Neural progenitor cell (in vitro differentiated cells): ENCODE data around the gene CEP78. TPM values are rescaled to one million over a fixed set of nuclear protein-coding genes. Genes with fewer than 3 reads are reported as not detected.

Experiments
- DNase-seq: peaks from one replicate; pipeline ENCODE4 v3.0.0-alpha.2; 2016; ENCODE audit warnings: low spot score
- H2AFZ ChIP-seq: fragments of 200-600 bp; sonication (generic); replicated peaks from 2 replicates; pipeline ENCODE4 v1.6.1; 2016; ENCODE audit warnings: antibody characterized with exemption
- H3F3A ChIP-seq: fragments of 200-600 bp; sonication (generic); 2 replicates; pipeline ENCODE4 v1.6.1; 2016; ENCODE audit warnings: antibody characterized with exemption, low read depth
- H3K27ac ChIP-seq: fragments of 200-600 bp; sonication (generic); 2 replicates; pipeline ENCODE4 v1.5.1; 2016; ENCODE audit warnings: mild to moderate bottlenecking
- H3K27me3 ChIP-seq: fragments of 200-600 bp; sonication (generic); 2 replicates; pipeline ENCODE4 v1.6.1; 2016; ENCODE audit warnings: mild to moderate bottlenecking, moderate library complexity
- H3K36me3 ChIP-seq: fragments of 200-600 bp; sonication (generic); 2 replicates; pipeline ENCODE4 v1.5.1; 2016
- H3K4me1 ChIP-seq: fragments of 200-600 bp; sonication (generic); 2 replicates; pipeline ENCODE4 v1.6.1; 2016; ENCODE audit warnings: mixed run types
- H3K4me2 ChIP-seq: fragments of 200-600 bp; sonication (generic); 2 replicates; pipeline ENCODE4 v1.6.1; 2016
- H3K4me3 ChIP-seq: fragments of 200-600 bp; sonication (generic); 2 replicates; pipeline ENCODE4 v1.5.1; 2016
- H3K79me2 ChIP-seq: fragments of 200-600 bp; sonication (generic); 2 replicates; pipeline ENCODE4 v1.6.1; 2016; ENCODE audit warnings: low read depth
- H3K9ac ChIP-seq: fragments of 200-600 bp; sonication (generic); 2 replicates; pipeline ENCODE4 v1.6.1; 2016
- H3K9me3 ChIP-seq: fragments of 200-600 bp; sonication (generic); 2 replicates; pipeline ENCODE4 v1.5.1; 2016; ENCODE audit warnings: low read depth
- H4K20me1 ChIP-seq: fragments of 200-600 bp; sonication (generic); 2 replicates; pipeline ENCODE4 v1.6.1; 2016; ENCODE audit warnings: low read depth
- H3K27ac Mint-ChIP-seq: 3 replicates; pipeline ENCODE4 v1.8.0; 2021; ENCODE audit warnings: mixed read lengths
- H3K27me3 Mint-ChIP-seq: 2 replicates; pipeline ENCODE4 v1.8.0; 2022; ENCODE audit warnings: low read depth, mild to moderate bottlenecking, inconsistent platforms, moderate library complexity, mixed read lengths; ENCODE audit not compliant: insufficient read depth
- H3K36me3 Mint-ChIP-seq: 3 replicates; pipeline ENCODE4 v1.8.0; 2021; ENCODE audit warnings: mixed read lengths
- H3K4me1 Mint-ChIP-seq: 3 replicates; pipeline ENCODE4 v1.8.0; 2021; ENCODE audit warnings: mixed read lengths
- H3K4me3 Mint-ChIP-seq: 3 replicates; pipeline ENCODE4 v1.8.0; 2021; ENCODE audit warnings: mild to moderate bottlenecking, moderate library complexity, mixed read lengths
- H3K9me3 Mint-ChIP-seq: 3 replicates; pipeline ENCODE4 v1.8.0; 2020; ENCODE audit warnings: mixed read lengths
- EZH2 ChIP-seq: fragments of 200-600 bp; sonication (generic); IDR thresholded peaks from 2 replicates; pipeline ENCODE4 v1.6.1; 2017; ENCODE audit warnings: antibody characterized with exemption, mild to moderate bottlenecking, moderate library complexity
- EZH2phosphoT487 ChIP-seq: fragments of 200-600 bp; sonication (generic); IDR thresholded peaks from 2 replicates; pipeline ENCODE4 v1.6.1; 2017; ENCODE audit warnings: antibody characterized with exemption
- total RNA-seq: library from RNA; depleted of rRNA; stranded (reverse); fragments of >200 nt; gene quantifications from 2 replicates; pipeline ENCODE4 v1.2.3, GENCODE V29; 2015; ENCODE audit warnings: low replicate concordance
- TF ChIP-seq, protein P1 (sequence below): fragments of 200-600 bp; sonication (generic); IDR thresholded peaks from 2 replicates; pipeline ENCODE4 v1.5.1; 2017; ENCODE audit warnings: antibody characterized with exemption, mild to moderate bottlenecking

CEP78 gene
- total RNA-seq, 1 donor from 2014 or later: 122 TPM

GRCh38 chr9:78301466-78301865, 65.6 kb downstream of the CEP78 start:
- Histone ChIP-seq H3K79me2 (peaks cover 87% of the 10 kb centered on the region), H4K20me1 (peaks cover 12% of the 10 kb centered on the region), H3K27me3 (no peaks in the 10 kb centered on the region), H3K36me3 (peaks cover 27% of the 10 kb centered on the region), H3K4me3 (no peak overlapping the region), H3K9me3 (no peaks in the 10 kb centered on the region), H3K4me2 (no peak overlapping the region), H3K9ac (no peak overlapping the region), H3F3A (peaks cover 6% of the 10 kb centered on the region), H2AFZ (no peak overlapping the region), H3K4me1 (no peaks in the 10 kb centered on the region), H3K27ac (no peak overlapping the region)
- Mint-ChIP-seq H3K9me3 (no peaks in the 10 kb centered on the region), H3K27me3 (peaks cover 3% of the 10 kb centered on the region), H3K27ac (no peak overlapping the region), H3K4me1 (peaks cover 17% of the 10 kb centered on the region), H3K36me3 (peaks cover 41% of the 10 kb centered on the region), H3K4me3 (no peak overlapping the region)
- DNase-seq: no peak
- TF ChIP-seq, protein P1, sequence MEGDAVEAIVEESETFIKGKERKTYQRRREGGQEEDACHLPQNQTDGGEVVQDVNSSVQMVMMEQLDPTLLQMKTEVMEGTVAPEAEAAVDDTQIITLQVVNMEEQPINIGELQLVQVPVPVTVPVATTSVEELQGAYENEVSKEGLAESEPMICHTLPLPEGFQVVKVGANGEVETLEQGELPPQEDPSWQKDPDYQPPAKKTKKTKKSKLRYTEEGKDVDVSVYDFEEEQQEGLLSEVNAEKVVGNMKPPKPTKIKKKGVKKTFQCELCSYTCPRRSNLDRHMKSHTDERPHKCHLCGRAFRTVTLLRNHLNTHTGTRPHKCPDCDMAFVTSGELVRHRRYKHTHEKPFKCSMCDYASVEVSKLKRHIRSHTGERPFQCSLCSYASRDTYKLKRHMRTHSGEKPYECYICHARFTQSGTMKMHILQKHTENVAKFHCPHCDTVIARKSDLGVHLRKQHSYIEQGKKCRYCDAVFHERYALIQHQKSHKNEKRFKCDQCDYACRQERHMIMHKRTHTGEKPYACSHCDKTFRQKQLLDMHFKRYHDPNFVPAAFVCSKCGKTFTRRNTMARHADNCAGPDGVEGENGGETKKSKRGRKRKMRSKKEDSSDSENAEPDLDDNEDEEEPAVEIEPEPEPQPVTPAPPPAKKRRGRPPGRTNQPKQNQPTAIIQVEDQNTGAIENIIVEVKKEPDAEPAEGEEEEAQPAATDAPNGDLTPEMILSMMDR: no peak
- TF ChIP-seq EZH2 (no peak), EZH2phosphoT487 (no peak)

GRCh38 chr9:78303377-78304062, 67.6 kb downstream of the CEP78 start:
- H3K36me3 Mint-ChIP-seq: peaks cover 53% of the 10 kb centered on the region
- H4K20me1 ChIP-seq: peaks cover 12% of the 10 kb centered on the region
- H3K9me3 Mint-ChIP-seq: no peaks in the 10 kb centered on the region
- no peak overlapping the region for H3K4me2 ChIP-seq
- no peak overlapping the region for H3K4me3 ChIP-seq
- H3K27me3 ChIP-seq: no peaks in the 10 kb centered on the region
- DNase-seq: no peak
- no peak overlapping the region for H3K27ac Mint-ChIP-seq
- H2AFZ ChIP-seq: no peak overlapping the region
- no peak for TF ChIP-seq EZH2phosphoT487
- TF ChIP-seq, protein P1: no peak
- no peak for TF ChIP-seq EZH2
- no peak overlapping the region for H3K9ac ChIP-seq
- peaks cover 88% of the 10 kb centered on the region for H3K79me2 ChIP-seq
- no peak overlapping the region for H3K27ac ChIP-seq
- H3K4me1 Mint-ChIP-seq: peaks cover 12% of the 10 kb centered on the region
- H3K9me3 ChIP-seq: no peaks in the 10 kb centered on the region
- peaks cover 27% of the 10 kb centered on the region for H3K36me3 ChIP-seq
- no peaks in the 10 kb centered on the region for H3K27me3 Mint-ChIP-seq
- H3F3A ChIP-seq: peaks cover 4% of the 10 kb centered on the region
- no peak overlapping the region for H3K4me3 Mint-ChIP-seq
- H3K4me1 ChIP-seq: no peaks in the 10 kb centered on the region

DNA sequence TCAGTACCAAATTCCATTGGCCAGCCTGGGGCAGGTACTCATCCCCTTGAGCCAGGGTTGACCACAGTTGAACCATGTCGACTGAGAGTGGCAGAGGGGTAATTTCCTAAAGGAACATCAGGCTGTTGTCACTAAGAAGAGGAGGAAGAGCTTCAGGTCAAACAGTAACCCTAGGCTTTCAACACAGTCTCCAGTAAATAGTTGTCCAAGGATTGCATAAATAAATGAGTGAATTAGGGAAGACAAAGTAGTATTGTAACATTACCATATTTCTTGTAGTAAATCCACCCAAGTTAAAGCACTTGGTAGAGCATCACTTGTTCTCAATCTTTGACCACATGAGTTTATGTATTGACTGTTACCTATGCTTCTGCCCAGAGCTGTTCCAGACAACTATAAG, 68.5 kb downstream of the CEP78 start:
- no peaks in the 10 kb centered on the region for H3K4me1 ChIP-seq
- H3K27me3 Mint-ChIP-seq: peaks cover 3% of the 10 kb centered on the region
- no peaks in the 10 kb centered on the region for H3K9me3 ChIP-seq
- DNase-seq: no peak
- no peak overlapping the region for H3K4me3 Mint-ChIP-seq
- no peak overlapping the region for H3K4me3 ChIP-seq
- H2AFZ ChIP-seq: no peak overlapping the region
- no peak overlapping the region for H3K27ac ChIP-seq
- H3K27me3 ChIP-seq: no peaks in the 10 kb centered on the region
- H4K20me1 ChIP-seq: peaks cover 12% of the 10 kb centered on the region
- TF ChIP-seq EZH2 (no peak), EZH2phosphoT487 (no peak)
- TF ChIP-seq, protein P1: no peak
- H3K79me2 ChIP-seq: peaks cover 80% of the 10 kb centered on the region
- peaks cover 4% of the 10 kb centered on the region for H3F3A ChIP-seq
- H3K27ac Mint-ChIP-seq: no peak overlapping the region
- H3K36me3 ChIP-seq: peaks cover 27% of the 10 kb centered on the region
- H3K9ac ChIP-seq: no peak overlapping the region
- peaks cover 49% of the 10 kb centered on the region for H3K36me3 Mint-ChIP-seq
- H3K9me3 Mint-ChIP-seq: no peaks in the 10 kb centered on the region
- no peak overlapping the region for H3K4me2 ChIP-seq
- peaks cover 5% of the 10 kb centered on the region for H3K4me1 Mint-ChIP-seq
